GM21529 (cell line): ENCODE results near the gene TRAPPC14.
"Not testable (repeated sequence)": the region's sequence is repeated elsewhere in the genome, so short reads cannot be mapped to it uniquely, and the experiment has no call there.

Experiments used
- ATAC-seq: cut with Tn5 transposase; IDR thresholded peaks from one replicate; pipeline ENCODE4 v1.9.1; 2021; ENCODE audit not compliant: unreplicated experiment

Gene TRAPPC14

GRCh38 chr7:100154651-100155491 is 3.7 kb downstream of the TRAPPC14 start:
- ATAC-seq, result no peak

DNA sequence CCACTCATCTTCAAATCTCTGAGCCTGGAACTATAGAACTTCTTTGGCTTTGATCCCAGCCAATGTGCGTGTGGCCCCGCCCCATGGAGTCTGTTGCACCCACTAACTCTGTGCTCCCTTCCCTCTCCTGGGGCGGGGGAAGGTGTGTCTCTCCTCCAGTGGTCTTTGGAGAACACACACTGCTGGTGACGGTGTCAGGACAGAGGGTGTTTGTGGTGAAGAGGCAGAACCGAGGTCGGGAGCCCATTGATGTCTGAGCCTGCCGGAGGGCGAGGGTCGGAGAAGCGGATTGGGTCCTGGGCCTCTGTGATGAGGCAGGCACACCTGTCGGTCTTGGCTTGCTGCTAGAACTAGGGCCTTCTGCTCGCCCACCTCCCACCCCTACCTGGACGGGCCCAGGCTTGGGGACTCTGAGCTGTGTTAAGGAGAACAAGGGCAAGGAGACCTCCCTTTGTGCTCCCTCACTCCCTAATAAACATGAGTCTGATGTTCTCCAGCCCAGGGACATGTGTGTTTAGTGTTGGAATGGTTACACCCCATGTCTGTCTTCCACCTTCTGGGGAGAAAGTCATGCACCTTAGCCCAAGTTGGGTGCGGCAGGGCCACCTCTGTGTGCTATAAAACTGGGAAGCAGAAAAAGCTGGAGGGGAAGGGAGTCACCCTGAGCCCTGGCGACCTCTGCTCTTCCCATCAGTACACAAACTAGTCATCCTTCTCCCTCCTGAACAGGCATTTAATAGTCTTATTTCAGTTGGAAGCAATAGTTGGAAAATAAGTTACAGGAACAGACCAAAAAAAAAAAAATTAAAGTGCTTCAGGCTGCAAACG is 4.6 kb downstream of the TRAPPC14 start:
- no peak for ATAC-seq

- ATAC-seq, result no peak
Observed at GRCh38 chr7:100152937-100153666, 5.4 kb downstream of the TRAPPC14 start.

DNA sequence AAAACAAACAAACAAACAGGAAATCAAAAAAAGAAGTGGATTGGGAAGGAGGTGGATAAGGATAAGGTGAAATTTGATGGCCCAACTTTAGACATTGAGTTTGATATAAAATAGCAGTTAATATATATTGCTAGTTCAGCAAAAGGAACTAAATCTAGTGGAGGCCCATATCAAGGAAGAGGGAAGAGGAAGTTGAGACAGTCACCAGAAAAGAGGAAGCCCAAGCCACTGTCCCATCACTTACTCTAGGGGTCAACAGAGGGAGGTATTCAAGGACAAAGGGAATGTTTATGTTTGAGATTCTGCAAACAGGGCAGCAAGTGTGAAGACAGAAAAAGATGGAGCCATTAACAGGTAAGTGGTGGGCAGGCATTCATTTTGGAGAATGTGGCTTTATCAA is 6.1 kb downstream of the TRAPPC14 start:
- ATAC-seq, result no peak

GRCh38 chr7:100148559-100149328 is 9.8 kb downstream of the TRAPPC14 start, which contains the start of gene LAMTOR4:
Gene LAMTOR4, plus strand, starts transcription at chr7:100148918. Its CDS starts 55 bp downstream, at chr7:100148973.
- ATAC-seq, result peak; percentile 98

DNA sequence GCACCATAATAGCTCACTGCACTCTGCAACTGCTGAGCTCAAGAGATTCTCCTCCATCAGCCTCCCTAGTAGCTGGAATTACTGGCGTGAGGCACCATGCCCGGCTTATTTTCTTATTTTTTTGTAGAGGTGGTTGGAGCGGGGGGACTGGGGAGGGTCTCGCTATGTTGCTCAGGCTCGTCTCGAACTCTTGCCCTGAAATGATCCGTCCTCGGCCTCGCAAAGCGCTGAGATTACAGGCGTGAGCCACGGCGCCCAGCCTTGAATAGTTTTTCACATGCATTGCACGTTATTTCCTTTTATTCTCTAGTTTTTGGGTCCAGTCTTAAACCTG is 10.3 kb downstream of the TRAPPC14 start:
- ATAC-seq, result no peak

DNA sequence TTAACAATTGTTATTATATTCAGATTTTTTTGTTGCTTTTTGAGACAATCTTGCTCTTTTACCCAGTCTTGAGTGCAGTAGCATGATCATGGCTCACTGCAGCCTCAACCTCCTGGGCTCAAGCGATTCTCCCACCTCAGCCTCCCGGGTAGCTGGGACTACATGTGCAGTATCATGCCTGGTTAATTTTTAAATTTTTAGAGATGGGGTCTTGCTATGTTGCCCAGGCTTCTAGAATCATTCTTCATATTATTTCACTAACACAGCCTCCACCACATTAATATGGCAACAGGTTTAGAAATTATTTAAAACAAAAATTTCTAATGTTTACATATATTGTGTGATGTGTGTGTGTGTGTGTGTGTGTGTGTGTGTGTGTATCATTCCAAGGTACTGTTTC is 11.2 kb downstream of the TRAPPC14 start:
- no peak for ATAC-seq

DNA sequence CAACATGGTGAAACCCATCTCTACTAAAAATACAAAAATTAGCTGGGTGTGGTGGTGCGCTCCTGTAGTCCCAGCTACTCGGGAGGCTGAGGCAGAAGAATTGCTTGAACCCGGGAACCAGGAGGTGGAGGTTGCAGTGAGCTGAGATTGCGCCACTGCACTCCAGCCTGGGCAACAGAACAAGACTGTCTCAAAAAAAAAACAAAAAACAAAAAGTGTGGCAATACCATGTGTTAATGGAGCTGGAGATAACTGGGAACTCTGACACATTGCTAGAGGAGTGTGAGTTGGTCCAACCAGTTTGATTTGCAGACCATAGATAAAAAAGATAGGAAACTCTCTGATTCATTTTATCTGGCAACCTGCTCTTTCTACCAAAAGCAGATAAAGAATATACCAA is 12.2 kb downstream of the TRAPPC14 start:
- ATAC-seq, result not testable (repeated sequence)

DNA sequence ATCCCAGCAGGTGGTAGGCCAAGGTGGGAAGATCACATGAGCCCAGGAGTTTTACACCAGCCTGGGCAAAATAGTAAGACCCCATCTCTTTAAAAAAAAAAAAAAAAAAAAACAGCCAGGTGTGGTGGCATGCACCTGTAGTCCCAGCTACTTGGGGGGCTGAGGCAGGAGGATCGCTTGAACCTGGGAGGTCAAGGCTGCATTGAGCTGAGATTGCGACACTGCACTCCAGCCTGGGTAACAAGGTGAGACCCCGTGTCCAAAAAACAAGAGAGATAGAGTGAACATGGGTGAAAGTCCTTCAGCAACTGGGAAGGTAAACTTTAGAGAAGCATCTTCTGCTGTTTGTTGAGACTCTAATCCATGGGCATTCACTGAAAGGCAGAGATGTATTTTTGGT is 16.1 kb downstream of the TRAPPC14 start:
- no peak for ATAC-seq

GRCh38 chr7:100141555-100141949 is 17.0 kb downstream of the TRAPPC14 start:
- ATAC-seq, result no peak

GRCh38 chr7:100137851-100138760 is 20.4 kb downstream of the TRAPPC14 start:
- ATAC-seq, result no peak

GRCh38 chr7:100132697-100133151 is 25.8 kb downstream of the TRAPPC14 start:
- peak; percentile 65 for ATAC-seq

GRCh38 chr7:100132126-100132525 is 26.4 kb downstream of the TRAPPC14 start:
- ATAC-seq, result no peak

DNA sequence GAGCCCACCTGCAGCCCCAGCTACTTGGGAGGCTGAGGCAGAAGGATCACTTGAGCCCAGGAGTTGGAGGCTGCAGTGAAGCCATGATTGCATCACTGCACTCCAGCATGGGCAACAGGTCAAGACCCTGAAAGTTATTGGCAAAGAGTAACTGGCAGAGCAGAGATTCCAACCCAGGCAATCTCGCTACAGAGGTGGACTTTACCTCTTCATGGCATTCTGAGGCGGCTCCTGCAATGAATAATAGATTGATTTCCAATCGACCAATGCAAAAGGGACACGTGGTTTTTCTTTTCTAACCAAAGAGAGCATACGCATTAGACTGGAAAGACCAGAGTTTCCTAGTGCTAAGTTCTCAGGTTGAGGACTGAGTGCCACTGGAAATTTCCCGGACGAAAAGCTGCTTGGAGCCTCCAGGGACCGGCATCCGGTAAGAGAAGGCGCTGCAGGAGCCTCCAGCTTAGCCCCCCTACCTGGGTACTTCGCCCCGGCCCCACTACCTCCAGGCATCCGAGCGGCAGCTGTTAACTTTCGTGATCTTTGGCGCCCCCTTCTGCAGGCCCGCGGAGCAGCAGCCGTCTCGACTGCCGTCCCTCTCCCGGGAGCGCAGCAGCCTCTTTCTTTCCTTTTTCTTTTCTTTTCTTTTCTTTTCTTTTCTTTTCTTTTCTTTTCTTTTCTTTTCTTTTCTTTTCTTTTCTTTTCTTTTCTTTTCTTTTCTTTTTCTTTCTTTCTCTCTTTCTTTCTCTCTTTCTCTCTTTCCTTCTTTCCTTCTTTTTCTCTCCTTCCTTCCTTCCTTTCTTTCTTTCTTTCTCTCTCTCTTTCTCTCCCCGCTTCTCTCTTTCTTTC is 27.7 kb downstream of the TRAPPC14 start:
- ATAC-seq, result no peak

DNA sequence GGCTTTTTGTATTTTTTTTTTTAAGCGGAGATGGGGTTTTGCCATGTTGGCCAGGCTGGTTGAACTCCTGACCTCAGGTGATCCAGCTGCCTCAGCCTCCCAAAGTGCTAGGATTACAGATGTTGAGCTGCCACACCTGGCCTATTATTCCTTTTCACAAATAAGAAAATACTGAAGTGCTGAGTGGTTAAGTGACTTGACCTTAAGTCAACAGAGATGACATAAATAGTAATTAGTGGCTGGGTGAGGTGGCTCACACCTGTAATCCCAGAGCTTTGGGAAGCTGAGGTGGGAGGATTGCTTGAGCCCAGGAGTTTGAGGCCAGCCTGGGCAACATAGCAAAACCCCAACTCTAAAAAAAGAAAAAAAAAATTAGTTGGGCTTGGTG is 28.3 kb downstream of the TRAPPC14 start:
- ATAC-seq, result not testable (repeated sequence)

- no peak for ATAC-seq
Observed at GRCh38 chr7:100128637-100128963, 29.9 kb downstream of the TRAPPC14 start.

GRCh38 chr7:100127866-100128636 is 30.5 kb downstream of the TRAPPC14 start:
- no peak for ATAC-seq
